GM12892 (cell line): Measurements from ENCODE around the gene TPO.

Experiments
- POLR2A ChIP-seq: IDR thresholded peaks from 2 replicates; pipeline ENCODE4 v1.6.1; 2011; ENCODE audit warnings: low read depth, low read length, control low read depth
- TAF1 ChIP-seq: IDR thresholded peaks from 2 replicates; pipeline ENCODE4 v1.6.1; 2011; ENCODE audit warnings: low read depth, mild to moderate bottlenecking, control low read depth, low read length, borderline replicate concordance

GRCh38 chr2:1381644-1382043 lies 31.6 kb upstream of the TPO start:
- TF ChIP-seq POLR2A: no peak
- TF ChIP-seq TAF1: no peak
